ENCODE results near the gene C9orf72.

Gene C9orf72

GRCh38 chr9:27573634-27574590 lies 631 bp upstream of the C9orf72 start:
- DNase-seq: peak; percentile 95

GRCh38 chr9:27572566-27572917 lies 739 bp downstream of the C9orf72 start:
- DNase-seq: no peak

GRCh38 chr9:27572061-27572460 lies 1.2 kb downstream of the C9orf72 start:
- DNase-seq: no peak

GRCh38 chr9:27571011-27571410 lies 2.3 kb downstream of the C9orf72 start:
- DNase-seq: no peak

GRCh38 chr9:27569406-27569805 lies 3.9 kb downstream of the C9orf72 start:
- DNase-seq: no peak

GRCh38 chr9:27566118-27566517 lies 7.2 kb downstream of the C9orf72 start:
- no peak for DNase-seq

GRCh38 chr9:27565696-27566095 lies 7.6 kb downstream of the C9orf72 start:
- no peak for DNase-seq

GRCh38 chr9:27564670-27565069 lies 8.6 kb downstream of the C9orf72 start:
- no peak for DNase-seq

GRCh38 chr9:27563738-27564430 lies 9.4 kb downstream of the C9orf72 start:
- DNase-seq: no peak

- no peak for DNase-seq
Measured at GRCh38 chr9:27561685-27562084, 11.6 kb downstream of the C9orf72 start.

GRCh38 chr9:27560457-27560856 lies 12.8 kb downstream of the C9orf72 start:
- no peak for DNase-seq

- DNase-seq: no peak
Measured at GRCh38 chr9:27558307-27558706, 15.0 kb downstream of the C9orf72 start.

- DNase-seq: no peak
Measured at GRCh38 chr9:27556470-27556869, 16.8 kb downstream of the C9orf72 start.

GRCh38 chr9:27554712-27555111 lies 18.6 kb downstream of the C9orf72 start:
- no peak for DNase-seq

GRCh38 chr9:27549196-27549755 lies 24.0 kb downstream of the C9orf72 start:
- DNase-seq: no peak

GRCh38 chr9:27548055-27548741 lies 25.1 kb downstream of the C9orf72 start:
- no peak for DNase-seq

GRCh38 chr9:27545471-27545870 lies 27.8 kb downstream of the C9orf72 start:
- DNase-seq: no peak

- no peak for DNase-seq
Measured at GRCh38 chr9:27542508-27542907, 30.8 kb downstream of the C9orf72 start.

GRCh38 chr9:27541740-27542139 lies 31.5 kb downstream of the C9orf72 start:
- no peak for DNase-seq

GRCh38 chr9:27540502-27540901 lies 32.8 kb downstream of the C9orf72 start:
- DNase-seq: no peak

GRCh38 chr9:27539479-27540441 lies 33.5 kb downstream of the C9orf72 start:
- no peak for DNase-seq

- no peak for DNase-seq
Measured at GRCh38 chr9:27538647-27539046, 34.6 kb downstream of the C9orf72 start.
